Measurements from ENCODE around the gene LIMA1.
"Not testable (repeated sequence)": the region's sequence is repeated elsewhere in the genome, so short reads cannot be mapped to it uniquely, and the experiment has no call there.

LIMA1 gene

DNA sequence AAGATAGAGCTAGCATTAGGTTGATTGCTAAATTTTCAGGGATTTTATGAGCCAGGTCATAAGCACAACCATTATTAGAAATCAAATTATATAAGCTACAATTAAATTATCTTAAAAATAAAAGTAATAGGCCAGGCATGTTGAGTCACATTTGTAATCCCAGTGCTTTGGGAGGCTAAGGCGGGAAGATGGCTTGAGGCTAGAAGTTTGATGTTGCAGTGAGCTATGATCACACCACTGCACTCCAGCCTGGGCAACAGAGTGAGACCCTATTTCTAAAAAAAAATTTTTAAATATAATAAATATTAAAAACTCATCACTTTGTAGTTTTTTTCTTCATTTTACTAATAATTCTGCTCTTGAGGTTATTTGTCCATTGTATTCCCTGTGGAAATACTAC is 1.9 kb upstream of the LIMA1 start:
- no peak for DNase-seq (ENCODE audit: low read depth in 2 of 2)

DNA sequence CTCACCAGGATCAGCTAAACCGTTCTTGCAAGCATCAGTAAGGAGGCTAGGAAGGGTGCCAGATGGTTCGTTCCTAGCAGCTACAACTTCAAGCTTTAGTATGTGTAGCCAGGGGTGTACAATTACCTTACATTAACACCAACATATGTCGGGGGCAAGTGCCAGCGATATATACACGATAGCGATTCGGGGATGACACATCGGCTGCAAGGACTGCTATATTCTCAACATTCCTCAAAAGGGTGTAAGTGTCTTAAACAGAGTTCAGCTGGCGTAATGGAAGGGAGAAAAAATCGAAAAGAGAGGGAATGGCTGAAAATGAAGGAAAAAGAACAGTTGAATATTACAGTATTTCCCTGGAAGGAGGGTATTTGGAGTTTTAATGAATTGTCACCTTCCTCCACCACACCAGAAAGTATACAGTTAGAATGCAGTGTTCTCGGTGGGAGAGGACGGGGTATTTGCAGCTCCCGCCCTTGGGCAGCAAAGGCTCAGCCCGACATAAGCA is 545 bp downstream of the LIMA1 start:
- no peak for DNase-seq (ENCODE audit: low read depth in 2 of 2)

DNA sequence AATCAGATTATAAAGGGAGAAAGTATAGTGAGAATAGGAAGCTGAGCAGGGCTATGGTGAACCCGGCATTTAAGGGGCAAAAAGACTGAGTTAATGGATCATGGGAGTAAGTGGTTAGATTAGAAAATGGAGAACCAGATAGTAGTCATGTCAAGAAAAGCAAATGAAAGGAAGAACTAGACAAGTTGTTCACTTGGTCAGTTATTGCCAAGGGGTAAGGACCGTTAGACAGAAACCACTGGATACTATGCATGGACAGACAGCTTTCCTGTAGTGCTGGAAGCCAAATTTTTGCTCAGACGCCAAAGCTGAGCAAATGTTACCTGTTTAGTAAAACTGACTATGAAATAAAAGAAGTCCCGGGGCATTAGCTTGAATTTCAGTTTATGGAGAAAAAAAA is 3.8 kb downstream of the LIMA1 start:
- DNase-seq (ENCODE audit: low read depth in 2 of 2), result no peak

DNA sequence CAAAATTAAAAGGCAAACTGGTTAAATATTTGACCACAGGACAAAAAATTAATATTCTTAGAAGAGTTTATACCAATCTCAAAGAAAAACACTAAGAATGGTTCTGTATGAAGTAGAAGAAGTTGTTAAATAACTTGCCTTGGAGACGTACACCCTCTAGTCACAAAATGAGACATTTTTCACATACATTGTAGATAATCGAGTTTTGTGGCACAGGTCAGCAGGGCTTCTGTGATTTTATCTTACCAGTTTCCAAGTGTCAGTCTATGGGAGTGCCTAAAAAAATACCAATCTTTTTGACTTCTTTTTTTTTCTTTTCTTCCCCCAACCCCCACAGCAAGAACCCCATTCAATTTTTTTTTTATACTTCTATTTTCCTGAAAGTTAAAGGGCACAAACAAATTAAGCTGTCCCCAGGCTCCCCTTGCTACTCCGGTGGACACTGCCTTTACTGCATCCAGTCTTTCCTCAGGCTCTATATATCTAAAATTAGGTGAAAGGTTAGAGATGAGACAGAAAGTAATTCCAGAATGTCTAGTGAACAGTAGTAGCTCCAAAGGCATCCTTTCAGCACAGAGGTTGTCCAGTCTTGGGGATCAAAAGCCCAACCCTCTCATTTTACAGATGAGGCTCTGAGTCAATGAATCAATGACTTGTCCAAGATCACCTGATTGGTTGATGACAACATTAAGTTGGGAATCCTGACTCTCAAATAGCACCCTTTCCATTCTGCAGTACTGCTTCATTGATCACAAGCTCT is 6.2 kb downstream of the LIMA1 start:
- DNase-seq (ENCODE audit: low read depth in 2 of 2), result no peak

DNA sequence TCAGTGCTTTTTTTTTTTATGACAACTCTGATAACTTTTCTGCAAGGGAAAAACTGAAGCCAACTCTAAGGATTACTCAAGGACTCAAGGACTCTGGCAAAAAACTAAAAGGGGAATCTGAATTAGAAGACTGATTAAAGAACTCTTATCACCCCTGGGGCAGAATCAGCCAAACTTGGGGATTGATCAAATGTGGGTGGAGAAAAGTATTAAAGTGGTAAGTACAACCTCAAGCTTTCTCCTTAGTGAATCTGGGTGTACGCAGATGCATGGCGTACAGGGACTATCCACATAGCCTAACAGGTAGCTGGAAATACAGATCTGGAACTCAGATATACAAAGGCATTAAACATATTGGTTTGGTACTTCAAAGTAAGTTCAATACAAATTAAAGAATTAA is 7.3 kb downstream of the LIMA1 start:
- no peak for DNase-seq (ENCODE audit: low read depth in 2 of 2)

DNA sequence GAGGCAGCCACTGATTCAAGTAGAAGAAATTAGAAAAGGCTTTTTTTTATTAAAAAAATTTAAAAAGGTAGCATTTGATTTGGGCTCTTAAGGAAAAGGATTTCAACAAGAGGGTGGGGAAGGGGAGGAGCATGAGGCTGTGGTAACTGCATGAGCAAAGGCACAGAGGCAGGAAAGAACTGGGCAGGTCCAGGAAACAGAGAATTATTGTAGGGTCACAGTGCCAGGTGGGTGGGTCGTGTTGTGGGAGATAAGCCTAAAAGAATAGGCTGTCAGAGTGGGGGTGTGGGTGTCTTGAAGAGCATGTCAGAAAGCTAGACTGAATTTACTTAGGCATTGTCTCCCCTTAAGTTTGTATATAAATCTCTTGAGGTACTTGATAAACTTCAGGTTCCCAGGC is 7.8 kb downstream of the LIMA1 start:
- no peak for DNase-seq (ENCODE audit: low read depth in 2 of 2)

DNA sequence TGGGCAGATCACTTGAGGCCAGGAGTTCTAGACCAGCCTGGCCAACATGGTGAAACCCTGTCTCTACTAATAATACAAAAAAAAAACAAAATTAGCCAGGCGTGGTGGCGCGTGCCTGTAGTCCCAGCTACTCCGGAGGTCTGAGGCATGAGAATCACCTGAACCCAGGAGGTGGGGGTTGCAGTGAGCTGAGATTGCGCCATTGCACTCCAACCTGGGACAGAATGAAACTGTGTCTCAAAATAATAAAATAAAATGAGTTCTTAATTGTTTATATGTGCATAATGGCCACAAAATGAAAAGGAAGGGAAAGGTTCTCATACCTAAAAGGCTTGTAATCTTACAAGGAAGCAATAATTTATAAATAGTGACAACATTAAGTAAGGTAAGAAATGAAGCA is 8.2 kb downstream of the LIMA1 start:
- DNase-seq (ENCODE audit: low read depth in 2 of 2), result not testable (repeated sequence)

DNA sequence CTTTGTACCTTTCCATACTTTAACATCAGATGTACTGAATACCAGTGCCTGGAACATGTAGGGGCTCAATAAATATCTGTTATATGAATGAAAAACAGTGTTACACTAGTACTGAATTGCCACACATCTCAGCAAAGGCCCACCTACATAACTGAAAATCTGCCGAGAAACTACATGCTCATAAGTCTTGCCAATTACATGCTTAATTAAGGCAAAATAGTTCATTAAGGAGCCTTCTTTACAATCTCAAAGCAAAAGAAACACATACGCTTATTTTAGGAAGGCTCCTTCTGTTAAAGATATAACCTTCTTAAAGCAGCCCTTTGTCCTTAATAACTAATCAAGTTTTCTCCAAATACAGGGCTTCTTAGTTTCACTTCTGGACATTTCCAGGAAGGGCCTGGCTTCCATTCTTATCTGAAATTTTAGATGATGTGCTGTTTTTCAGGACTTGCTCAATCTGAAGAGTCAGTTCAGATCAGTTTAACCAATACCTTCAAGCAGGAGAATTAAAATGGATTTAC is 11.5 kb downstream of the LIMA1 start:
- DNase-seq (ENCODE audit: low read depth in 2 of 2), result no peak

DNA sequence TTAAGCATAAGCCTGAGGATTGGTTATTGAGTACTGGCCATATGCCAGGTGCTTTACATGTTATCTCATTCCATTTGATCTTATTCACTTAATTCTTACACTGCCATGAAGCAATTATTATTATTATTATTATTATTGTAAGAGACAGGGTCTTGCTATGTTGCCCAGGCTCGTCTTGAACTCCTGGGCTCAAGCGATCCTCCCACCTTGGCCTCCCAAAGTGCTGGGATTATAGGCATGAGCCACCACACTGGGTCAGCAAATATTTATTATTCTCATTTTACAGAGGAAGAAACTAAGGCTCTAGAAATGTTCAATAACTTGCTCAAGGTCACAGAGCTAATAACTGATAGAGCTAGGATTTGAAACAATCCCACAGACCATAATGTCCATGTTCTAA is 14.8 kb downstream of the LIMA1 start:
- DNase-seq (ENCODE audit: low read depth in 2 of 2), result no peak

DNA sequence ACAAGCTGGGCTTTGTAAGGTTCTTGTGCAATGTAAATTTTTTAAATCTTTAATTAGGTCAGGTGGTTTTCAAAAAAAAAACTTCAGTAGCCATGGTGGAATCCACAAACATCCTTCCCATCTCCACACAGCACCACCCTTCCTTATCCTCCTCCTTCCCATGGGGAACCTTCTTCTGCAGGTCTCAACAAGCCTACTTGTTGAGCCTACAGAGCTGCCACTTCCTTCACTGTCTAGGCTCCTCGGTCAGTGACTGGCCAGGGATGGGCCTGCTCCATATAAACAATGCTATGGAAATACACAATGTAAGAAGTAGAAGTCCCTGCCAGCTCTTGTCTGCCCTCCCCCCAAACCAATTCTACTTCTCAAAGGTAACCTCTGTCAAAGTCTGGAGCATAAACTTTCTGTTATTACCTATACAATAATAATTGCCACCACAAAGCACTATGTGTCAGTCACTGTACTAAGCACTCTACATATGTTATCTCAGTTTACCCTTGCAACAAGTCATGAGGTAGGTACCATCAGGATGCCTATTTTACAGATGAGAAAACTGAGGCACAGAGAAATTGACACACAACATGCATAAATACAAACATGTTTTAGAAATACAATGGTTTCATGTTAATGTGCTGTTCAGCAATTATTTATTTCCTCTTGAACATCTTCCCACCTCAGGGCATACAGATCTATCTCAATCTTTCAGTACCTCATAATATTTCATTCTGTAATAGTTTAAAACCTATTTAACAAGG is 17.4 kb downstream of the LIMA1 start:
- DNase-seq (ENCODE audit: low read depth in 2 of 2), result no peak

DNA sequence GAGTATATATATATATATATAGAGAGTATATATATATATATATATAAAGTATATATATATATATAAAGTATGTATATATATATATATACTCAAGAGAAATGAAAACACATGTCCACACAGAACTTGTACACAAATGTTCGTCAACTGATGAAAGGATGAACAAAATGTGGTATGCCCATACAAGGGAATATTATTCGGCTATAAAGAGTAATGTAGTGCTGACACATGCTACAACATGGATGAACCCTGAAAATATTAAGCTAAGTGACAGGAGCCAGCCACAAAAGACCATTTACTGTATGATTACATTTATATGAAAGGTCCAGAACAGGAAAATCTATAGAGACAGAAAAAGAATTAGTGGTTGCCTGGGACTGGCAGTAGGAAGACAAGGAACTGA is 19.5 kb downstream of the LIMA1 start:
- DNase-seq (ENCODE audit: low read depth in 2 of 2), result no peak

DNA sequence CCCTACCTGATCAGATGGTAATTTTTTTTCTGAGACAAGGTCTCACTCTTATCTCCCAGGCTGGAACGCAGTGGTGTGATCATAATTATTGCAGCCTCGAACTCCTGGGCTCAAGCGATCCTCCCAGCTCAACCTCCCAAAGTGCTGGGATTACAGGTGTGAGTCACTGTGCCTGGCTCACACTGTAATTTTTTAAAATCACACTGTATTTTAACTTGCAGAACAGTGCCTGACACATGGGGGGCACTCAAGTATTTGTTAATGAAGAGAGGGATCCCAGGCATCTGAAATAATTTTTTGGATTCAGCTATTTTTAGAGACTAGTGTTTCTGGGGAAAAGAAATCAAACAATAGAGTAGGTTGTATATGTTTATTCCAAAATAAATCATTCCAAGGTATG is 21.7 kb downstream of the LIMA1 start:
- DNase-seq (ENCODE audit: low read depth in 2 of 2), result no peak

DNA sequence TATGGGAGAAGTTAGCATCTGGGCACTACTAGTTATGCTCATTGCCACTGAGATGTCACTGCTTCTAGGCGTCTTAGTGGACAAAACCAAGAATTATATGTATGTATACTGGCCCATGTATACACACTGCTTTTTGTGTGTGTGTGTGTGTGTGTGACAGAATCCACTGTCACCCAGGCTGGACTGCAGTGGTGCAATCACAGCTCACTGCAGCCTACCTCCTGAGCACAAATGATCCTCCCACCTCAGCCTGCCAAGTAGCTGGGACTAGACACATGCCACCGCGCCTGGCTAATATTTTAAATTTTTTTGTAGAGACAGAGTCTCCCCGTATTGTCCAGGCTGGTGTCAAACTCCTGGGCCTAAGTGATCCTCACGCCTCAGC is 25.2 kb downstream of the LIMA1 start:
- no peak for DNase-seq (ENCODE audit: low read depth in 2 of 2)

DNA sequence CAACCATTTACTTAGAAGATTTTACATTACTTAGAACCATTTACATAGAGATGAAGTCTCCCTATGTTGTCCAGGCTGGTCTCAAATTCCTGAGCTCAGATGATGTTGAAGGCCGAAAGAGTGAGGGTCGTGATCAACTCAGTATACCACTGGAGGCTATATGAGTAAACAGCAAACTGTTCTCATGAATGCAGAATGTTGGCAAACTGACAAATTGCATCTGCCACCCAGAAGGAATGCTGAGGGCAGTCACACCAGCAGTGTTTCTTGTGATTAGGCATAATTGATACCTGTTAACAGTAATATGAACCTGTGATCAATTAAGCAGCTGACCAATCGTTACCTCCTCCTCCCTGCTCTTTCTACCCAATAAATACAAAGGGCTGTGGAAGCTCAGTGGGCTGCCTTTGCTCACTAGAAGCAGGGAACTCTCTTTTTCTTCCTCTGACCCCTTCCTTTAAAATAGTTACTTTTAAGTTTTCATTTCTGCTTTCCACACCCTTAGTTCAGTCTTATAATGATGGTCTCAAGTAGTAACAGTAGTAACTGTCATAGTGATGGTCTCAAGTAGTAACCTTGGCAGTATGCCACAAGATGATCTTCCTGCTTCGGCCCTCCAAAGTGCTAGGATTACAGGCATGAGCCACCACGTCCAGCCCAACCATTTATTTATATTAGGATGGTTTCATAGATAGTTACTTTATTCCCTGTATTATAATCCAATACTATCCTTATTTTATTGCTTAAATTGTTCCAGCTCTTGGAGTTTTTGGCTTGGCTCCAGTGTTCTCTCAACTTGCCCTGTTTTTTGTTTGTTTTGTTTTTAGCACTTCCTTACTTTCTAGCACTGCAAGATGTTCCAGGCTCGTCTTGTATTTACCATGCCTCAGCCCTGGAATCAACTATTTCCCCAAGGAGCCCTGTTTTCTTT is 25.8 kb downstream of the LIMA1 start:
- DNase-seq (ENCODE audit: low read depth in 2 of 2), result no peak

DNA sequence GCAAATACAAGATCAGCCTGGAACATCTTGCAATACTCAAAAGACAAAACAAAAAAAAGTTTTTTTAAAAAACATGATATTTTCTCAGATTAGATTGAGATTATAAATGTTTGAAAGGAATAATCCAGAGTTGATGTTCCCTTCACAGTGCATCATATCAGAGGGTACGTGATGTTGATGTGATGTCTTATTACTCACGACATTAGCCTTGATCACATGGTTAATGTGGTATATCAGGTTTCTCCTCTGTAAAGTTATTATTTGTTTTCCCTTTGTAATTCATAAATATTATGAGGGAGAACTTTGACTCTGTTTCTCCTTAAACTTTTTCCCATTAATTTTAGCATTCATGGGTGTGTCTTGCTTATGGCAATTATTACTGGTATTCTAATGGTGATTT is 26.6 kb downstream of the LIMA1 start:
- no peak for DNase-seq (ENCODE audit: low read depth in 2 of 2)

DNA sequence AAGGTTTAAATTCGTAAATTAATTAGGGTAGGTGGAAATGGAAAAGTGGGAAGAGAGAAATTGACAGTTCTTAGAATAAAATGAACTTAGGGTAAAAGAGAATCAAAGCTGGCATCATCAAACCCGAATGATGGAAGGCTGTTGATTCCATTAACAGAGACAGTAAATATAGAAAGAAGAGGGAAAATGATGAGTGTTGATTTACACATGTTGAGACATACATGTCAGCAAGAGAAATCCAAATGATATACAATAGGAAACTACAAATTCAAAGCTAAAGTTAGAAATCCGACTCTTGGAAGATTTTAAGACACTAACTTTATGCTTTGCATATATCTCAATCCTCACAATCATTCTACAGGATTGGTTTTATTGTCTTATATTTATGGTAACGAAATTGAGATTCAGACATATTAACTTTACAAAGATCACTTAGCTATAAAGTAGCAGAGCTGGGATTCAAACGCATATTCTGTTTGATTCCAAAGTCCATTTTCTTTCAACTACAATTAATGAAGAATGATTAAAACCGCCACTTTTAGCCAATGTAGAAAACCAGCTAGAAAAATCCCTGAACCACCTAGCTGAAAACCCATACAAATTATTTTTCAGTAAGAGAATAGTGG is 30.2 kb downstream of the LIMA1 start:
- DNase-seq (ENCODE audit: low read depth in 2 of 2), result no peak

DNA sequence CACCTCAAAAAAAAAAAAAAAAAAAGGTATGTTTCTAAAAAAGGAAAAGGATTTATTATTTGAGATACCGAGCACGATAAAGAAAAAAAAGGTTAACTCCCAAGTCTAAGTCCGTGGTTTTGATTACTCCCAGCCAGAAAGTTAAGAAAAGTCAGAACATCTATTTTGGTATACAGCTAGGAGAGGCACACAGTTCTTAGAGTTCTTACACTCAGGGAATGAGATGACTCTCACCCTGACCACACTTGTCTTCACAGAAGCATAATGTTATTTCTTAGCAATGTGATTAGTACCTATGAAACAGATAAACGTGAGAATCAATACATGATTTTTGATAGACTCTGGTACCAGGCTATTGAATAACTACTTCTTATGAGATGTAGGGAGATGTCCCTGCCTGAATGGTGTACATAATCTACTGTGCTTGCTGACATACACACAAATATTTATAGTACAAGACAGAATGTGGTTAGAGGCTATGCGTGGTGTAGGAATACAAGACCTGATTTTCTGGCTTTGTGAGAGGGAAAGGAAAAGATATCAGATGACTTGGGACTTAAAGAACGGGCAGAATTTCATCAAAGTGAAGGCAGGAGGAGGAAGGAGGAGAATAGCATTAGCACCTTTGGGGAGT is 31.6 kb downstream of the LIMA1 start:
- no peak for DNase-seq (ENCODE audit: low read depth in 2 of 2)

DNA sequence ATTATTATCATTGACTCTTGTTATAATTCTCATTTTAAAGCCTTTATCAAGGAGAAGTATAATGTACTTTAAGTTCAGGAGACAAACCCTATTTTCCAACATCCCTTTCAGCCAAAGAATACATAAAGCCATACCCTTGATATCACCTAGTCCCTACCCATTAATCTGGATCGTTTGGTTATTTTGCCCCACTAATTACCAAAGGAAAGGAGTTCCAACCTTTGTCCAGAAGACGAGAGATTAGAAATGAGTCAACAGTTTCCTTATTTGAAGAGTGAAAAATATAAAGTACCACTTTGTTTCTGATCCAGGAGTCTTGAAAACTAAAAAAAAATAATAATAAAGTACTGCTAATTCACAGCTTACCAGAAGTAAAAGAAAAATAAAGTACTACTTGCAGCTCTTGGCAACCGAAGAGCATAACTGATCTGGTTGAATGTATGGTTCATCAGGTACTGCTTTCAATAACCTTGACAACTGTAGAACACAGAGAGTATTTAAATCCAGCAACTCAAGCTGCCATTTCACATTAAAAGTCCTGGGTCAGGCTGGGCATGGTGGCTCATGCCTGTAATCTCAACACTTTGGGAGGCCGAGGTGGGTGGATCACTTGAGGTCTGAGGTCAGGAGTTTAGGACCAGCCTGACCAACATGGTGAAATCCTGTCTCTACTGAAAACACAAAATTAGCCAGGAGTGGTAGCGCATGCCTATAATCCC is 33.7 kb downstream of the LIMA1 start:
- no peak for DNase-seq (ENCODE audit: low read depth in 2 of 2)

DNA sequence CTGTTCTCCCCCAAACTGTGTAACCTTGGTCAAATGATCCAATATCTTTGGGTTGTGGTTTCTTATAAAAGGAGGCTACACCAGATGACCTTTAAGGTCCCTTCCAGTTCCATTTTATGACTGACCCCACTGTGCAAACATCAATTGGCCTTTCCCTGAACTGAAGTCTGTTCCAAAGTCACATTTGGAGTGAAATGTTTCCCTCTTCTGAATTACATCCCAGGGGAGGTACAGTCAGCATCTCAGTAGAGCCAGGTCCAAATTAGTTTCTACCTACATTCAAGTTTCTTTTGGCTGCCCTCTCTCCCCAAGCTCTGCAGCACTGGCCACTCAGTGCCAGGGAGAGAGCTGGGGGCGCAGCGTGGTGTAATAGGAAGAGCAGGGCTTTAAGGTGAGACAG is 34.4 kb downstream of the LIMA1 start:
- no peak for DNase-seq (ENCODE audit: low read depth in 2 of 2)

DNA sequence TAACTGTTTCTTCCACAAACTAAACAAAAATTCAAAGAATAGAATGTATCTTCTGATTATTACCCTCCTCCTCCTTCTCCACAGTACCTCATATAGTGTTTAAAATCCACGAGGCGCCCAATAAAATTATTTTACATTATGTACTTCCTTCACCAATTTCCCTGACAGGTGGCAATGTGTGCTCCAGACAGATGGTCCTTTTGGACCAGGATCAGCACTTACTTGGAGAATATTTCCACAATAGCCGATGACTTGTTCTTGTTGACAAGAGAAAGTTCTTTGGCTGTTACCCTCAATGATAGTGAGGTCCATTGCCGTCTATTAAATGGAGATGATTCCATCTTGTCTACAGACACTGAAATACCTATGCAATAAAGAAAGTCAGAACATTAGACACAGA is 34.9 kb downstream of the LIMA1 start:
- no peak for DNase-seq (ENCODE audit: low read depth in 2 of 2)

Measured in stimulated activated CD8-positive, alpha-beta memory T cell treated with anti-CD3 and anti-CD28 coated beads, Interleukin-15, amount 100 ng/mL, for 48 hours (primary cell).